Fibroblast of lung (primary cell): Measurements from ENCODE around the gene LYPD6. TPM values are rescaled to one million over a fixed set of nuclear protein-coding genes. Genes with fewer than 3 reads are reported as not detected.

Source experiments
- DNase-seq, 2 donors: peaks; one replicate each; pipeline versions ENCODE4 v3.0.0 to v3.0.0-alpha.2; 2010; ENCODE audit warnings: low read depth in 2 of 2
- H2AFZ ChIP-seq: 2 replicates; pipeline ENCODE4 v1.5.1; 2012; ENCODE audit warnings: low read length, control low read depth, inconsistent platforms
- H3K27ac ChIP-seq: 2 replicates; pipeline ENCODE4 v1.5.1; 2011; ENCODE audit warnings: low read length, control low read depth; ENCODE audit not compliant: insufficient read depth
- H3K27me3 ChIP-seq: 2 replicates; pipeline ENCODE4 v1.5.1; 2011; ENCODE audit warnings: mild to moderate bottlenecking, low read length; ENCODE audit not compliant: control insufficient read depth, insufficient read depth
- H3K36me3 ChIP-seq: 2 replicates; pipeline ENCODE4 v1.5.1; 2011; ENCODE audit warnings: low read length; ENCODE audit not compliant: control insufficient read depth, insufficient read depth
- H3K4me1 ChIP-seq: 2 replicates; pipeline ENCODE4 v1.5.1; 2011; ENCODE audit warnings: low read length; ENCODE audit not compliant: control insufficient read depth, insufficient read depth; ENCODE audit errors: extremely low read depth
- H3K4me2 ChIP-seq: 2 replicates; pipeline ENCODE4 v1.5.1; 2011; ENCODE audit warnings: low read length, control low read depth; ENCODE audit not compliant: insufficient read depth; ENCODE audit errors: extremely low read depth
- H3K4me3 ChIP-seq, 4 experiments: fragments of 200-600 bp in 1 of 4; sonication (generic) in 1 of 4; replicated peaks in 1 of 4; 2 replicates each; pipeline ENCODE4 v1.5.1; 2011 to 2016; ENCODE audit warnings: low read length in 4 of 4, low read depth in 3 of 4, mild to moderate bottlenecking in 3 of 4, control low read depth in 2 of 4, inconsistent platforms in 1 of 4, mixed read lengths in 1 of 4; ENCODE audit not compliant: insufficient read depth in 1 of 4; ENCODE audit errors: control extremely low read depth in 1 of 4
- H3K79me2 ChIP-seq: 2 replicates; pipeline ENCODE4 v1.5.1; 2012; ENCODE audit warnings: mild to moderate bottlenecking, low read length, inconsistent platforms; ENCODE audit not compliant: control insufficient read depth, insufficient read depth
- H3K9ac ChIP-seq: 2 replicates; pipeline ENCODE4 v1.5.1; 2011; ENCODE audit warnings: mild to moderate bottlenecking, low read length, control low read depth; ENCODE audit not compliant: insufficient read depth
- H3K9me3 ChIP-seq: 2 replicates; pipeline ENCODE4 v1.5.1; 2012; ENCODE audit warnings: low read depth, low read length; ENCODE audit not compliant: control insufficient read depth, insufficient read depth
- H4K20me1 ChIP-seq: 2 replicates; pipeline ENCODE4 v1.5.1; 2011; ENCODE audit warnings: low read length; ENCODE audit not compliant: control insufficient read depth, insufficient read depth; ENCODE audit errors: extremely low read depth
- EZH2 ChIP-seq: IDR thresholded peaks from 2 replicates; pipeline ENCODE4 v1.5.1; 2012; ENCODE audit warnings: low read length, control low read depth, mild to moderate bottlenecking; ENCODE audit errors: missing control alignments
- polyA plus RNA-seq, 2 donors: library from polyadenylated mRNA; depleted of rRNA in 1 of 2; stranded (reverse) in 1 of 2; unstranded in 1 of 2; fragments of >200 nt; gene quantifications; 2 replicates each; pipeline ENCODE4 v1.2.1, GENCODE V29; 2011 to 2012; ENCODE audit warnings: missing spikeins in 1 of 2
- total RNA-seq: library from RNA; depleted of rRNA; stranded (reverse); fragments of >200 nt; gene quantifications from 2 replicates; pipeline ENCODE4 v1.2.1, GENCODE V29; 2014
- TF ChIP-seq, protein P1 (sequence below), 2 donors: IDR thresholded peaks in 1 of 2; conservative IDR thresholded peaks in 1 of 2; 1 replicate in 1 of 2; 2 replicates in 1 of 2; pipeline ENCODE4 v1.5.1; 2011 to 2012; ENCODE audit warnings: low read length in 2 of 2, control low read depth in 1 of 2, inconsistent platforms in 1 of 2, low read depth in 1 of 2, mild to moderate bottlenecking in 1 of 2

LYPD6 gene
- total and polyA plus RNA-seq, 2 donors (not counting 1 experiment from before 2014, with no cell fraction given), result 0.17 to 3.7 TPM

DNA sequence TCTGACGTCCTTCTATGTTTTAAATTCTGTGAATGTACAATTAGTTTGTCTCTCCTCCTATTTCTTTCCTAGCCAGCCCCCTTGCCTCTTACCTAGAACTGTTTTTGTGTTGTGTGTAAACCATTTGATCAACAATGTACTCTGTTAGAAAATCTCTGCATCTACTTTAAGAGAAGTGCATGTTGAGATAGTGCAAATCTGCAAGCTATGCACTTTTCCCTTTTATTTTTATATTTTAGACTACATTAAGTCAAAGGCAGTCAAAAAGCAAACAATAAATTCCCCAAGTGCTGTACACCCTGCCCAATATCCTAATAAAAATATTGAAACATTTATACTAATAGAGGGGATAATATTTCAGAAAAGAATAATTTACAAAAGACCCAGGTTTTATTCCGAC, 13.7 kb downstream of the LYPD6 start:
- no peaks in the 10 kb centered on the region for H4K20me1 ChIP-seq
- no peaks in the 10 kb centered on the region for H3K4me1 ChIP-seq
- H3K4me3 ChIP-seq, result no peak overlapping the region
- DNase-seq, result no peak
- H3K79me2 ChIP-seq, result no peaks in the 10 kb centered on the region
- H3K9ac ChIP-seq, result no peak overlapping the region
- no peak overlapping the region for H3K27ac ChIP-seq
- no peaks in the 10 kb centered on the region for H3K27me3 ChIP-seq
- TF ChIP-seq, protein P1, sequence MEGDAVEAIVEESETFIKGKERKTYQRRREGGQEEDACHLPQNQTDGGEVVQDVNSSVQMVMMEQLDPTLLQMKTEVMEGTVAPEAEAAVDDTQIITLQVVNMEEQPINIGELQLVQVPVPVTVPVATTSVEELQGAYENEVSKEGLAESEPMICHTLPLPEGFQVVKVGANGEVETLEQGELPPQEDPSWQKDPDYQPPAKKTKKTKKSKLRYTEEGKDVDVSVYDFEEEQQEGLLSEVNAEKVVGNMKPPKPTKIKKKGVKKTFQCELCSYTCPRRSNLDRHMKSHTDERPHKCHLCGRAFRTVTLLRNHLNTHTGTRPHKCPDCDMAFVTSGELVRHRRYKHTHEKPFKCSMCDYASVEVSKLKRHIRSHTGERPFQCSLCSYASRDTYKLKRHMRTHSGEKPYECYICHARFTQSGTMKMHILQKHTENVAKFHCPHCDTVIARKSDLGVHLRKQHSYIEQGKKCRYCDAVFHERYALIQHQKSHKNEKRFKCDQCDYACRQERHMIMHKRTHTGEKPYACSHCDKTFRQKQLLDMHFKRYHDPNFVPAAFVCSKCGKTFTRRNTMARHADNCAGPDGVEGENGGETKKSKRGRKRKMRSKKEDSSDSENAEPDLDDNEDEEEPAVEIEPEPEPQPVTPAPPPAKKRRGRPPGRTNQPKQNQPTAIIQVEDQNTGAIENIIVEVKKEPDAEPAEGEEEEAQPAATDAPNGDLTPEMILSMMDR (conservative IDR thresholded peaks at IDR 0.05 in 1 of 2, IDR thresholded peaks at IDR 0.05 in 1 of 2; ENCODE audit: low read depth in 1 of 2, low read length in 2 of 2), result no peak
- TF ChIP-seq EZH2, result no peak
- H3K9me3 ChIP-seq, result no peaks in the 10 kb centered on the region
- H3K4me2 ChIP-seq, result no peak overlapping the region
- no peak overlapping the region for H2AFZ ChIP-seq
- H3K36me3 ChIP-seq, result no peaks in the 10 kb centered on the region

DNA sequence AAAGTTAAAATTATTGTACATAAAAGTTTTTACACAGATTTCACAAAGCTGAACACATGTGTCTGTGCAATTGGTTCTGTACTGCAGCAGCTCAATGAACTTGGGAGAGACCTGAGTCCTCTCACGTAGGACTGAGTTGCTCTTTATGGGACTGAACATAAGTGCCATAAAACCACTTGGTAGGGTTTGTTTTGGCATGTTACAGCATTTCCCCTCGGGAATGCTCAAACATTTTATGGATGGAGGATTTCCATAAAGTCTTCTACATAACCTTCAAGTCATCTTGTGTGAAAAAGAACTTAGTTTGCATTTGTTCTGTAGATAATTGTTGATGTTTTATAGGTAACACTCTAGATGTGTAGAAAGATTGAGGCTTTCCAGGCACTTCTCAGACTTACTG, 15.9 kb downstream of the LYPD6 start:
- Histone ChIP-seq H3K79me2 (no peaks in the 10 kb centered on the region), H3K4me3 (no peak overlapping the region), H3K9me3 (no peaks in the 10 kb centered on the region), H3K4me2 (no peak overlapping the region), H3K27ac (no peak overlapping the region), H2AFZ (no peak overlapping the region), H3K9ac (no peak overlapping the region), H3K27me3 (no peaks in the 10 kb centered on the region), H3K36me3 (no peaks in the 10 kb centered on the region), H3K4me1 (no peaks in the 10 kb centered on the region), H4K20me1 (no peaks in the 10 kb centered on the region)
- DNase-seq, result no peak
- TF ChIP-seq, protein P1 (conservative IDR thresholded peaks at IDR 0.05 in 1 of 2, IDR thresholded peaks at IDR 0.05 in 1 of 2; ENCODE audit: low read depth in 1 of 2, low read length in 2 of 2), result no peak
- no peak for TF ChIP-seq EZH2

DNA sequence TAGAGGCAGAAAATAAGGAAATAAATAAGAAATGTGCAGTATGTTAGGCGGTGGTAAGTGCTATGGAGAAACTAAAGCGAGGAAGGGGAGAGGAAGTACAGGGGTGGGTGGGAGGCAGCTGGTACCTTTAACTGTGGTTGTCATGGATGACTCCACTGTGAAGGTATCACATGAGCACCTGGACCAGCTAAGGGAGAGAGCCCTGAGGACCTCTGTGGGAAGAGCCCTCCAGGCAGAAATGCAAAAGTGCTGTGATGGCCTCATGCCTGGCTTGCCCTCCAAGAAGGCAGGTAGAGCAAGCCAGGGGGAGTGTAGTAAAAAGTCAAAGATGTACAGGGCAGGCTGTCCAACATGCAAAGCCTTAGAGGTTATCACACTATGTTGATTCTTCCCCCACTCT, 17.9 kb downstream of the LYPD6 start:
- Histone ChIP-seq H3K4me3 (no peak overlapping the region), H3K27me3 (no peaks in the 10 kb centered on the region), H2AFZ (no peak overlapping the region), H4K20me1 (no peaks in the 10 kb centered on the region), H3K9me3 (no peaks in the 10 kb centered on the region), H3K36me3 (no peaks in the 10 kb centered on the region), H3K9ac (no peak overlapping the region), H3K4me2 (no peak overlapping the region), H3K4me1 (no peaks in the 10 kb centered on the region), H3K27ac (no peak overlapping the region), H3K79me2 (no peaks in the 10 kb centered on the region)
- TF ChIP-seq, protein P1 (conservative IDR thresholded peaks at IDR 0.05 in 1 of 2, IDR thresholded peaks at IDR 0.05 in 1 of 2; ENCODE audit: low read depth in 1 of 2, low read length in 2 of 2), result no peak
- no peak for TF ChIP-seq EZH2
- no peak for DNase-seq
